GM10248 (cell line): Measurements from ENCODE around the gene NYAP2.

Source experiments
- CTCF ChIA-PET: fragments of 300-600 bp; sonication (Branson Sonifier 250); formaldehyde crosslinking; extraction: SDS; loops from one replicate; lab custom pipeline; 2021; ENCODE audit warnings: antibody characterized with exemption; lab: Yijun Ruan, JAX
- POLR2A ChIA-PET: fragments of 350-650 bp; sonication (Branson Sonifier 250); formaldehyde crosslinking; extraction: SDS; loops from one replicate; lab custom pipeline; 2020; ENCODE audit warnings: antibody characterized with exemption; lab: Yijun Ruan, JAX
- DNase-seq: peaks from one replicate; pipeline ENCODE4 v3.0.0; 2012; ENCODE audit errors: extremely low spot score
- TF ChIP-seq, protein P1 (sequence below): IDR thresholded peaks from 2 replicates; pipeline ENCODE4 v1.5.1; 2012; ENCODE audit warnings: mild to moderate bottlenecking, low read depth; ENCODE audit errors: extremely low read depth, missing control alignments, control extremely low read depth

Gene NYAP2

DNA sequence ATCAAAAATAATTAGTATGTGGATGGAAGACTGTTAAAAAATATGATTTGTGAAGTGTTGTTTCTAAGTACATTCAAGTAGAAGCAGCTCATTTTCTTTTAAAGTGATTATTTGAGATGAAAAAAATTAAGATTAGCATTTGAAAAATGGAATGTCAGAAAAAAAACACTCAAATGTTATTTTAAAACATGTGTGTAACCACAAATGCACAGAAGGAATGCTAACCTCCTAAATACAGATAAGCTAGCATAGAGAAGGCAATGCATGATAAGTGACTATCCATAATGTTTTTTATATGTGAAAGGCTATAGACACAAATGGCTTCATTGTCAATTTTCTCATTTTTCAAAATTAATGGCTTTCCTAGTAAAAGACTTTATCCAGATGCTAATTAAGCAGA lies 198.9 kb downstream of the NYAP2 start:
- ChIA-PET CTCF (no interaction called here), POLR2A (no interaction called here)
- DNase-seq = no peak
- TF ChIP-seq, protein P1, sequence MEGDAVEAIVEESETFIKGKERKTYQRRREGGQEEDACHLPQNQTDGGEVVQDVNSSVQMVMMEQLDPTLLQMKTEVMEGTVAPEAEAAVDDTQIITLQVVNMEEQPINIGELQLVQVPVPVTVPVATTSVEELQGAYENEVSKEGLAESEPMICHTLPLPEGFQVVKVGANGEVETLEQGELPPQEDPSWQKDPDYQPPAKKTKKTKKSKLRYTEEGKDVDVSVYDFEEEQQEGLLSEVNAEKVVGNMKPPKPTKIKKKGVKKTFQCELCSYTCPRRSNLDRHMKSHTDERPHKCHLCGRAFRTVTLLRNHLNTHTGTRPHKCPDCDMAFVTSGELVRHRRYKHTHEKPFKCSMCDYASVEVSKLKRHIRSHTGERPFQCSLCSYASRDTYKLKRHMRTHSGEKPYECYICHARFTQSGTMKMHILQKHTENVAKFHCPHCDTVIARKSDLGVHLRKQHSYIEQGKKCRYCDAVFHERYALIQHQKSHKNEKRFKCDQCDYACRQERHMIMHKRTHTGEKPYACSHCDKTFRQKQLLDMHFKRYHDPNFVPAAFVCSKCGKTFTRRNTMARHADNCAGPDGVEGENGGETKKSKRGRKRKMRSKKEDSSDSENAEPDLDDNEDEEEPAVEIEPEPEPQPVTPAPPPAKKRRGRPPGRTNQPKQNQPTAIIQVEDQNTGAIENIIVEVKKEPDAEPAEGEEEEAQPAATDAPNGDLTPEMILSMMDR = no peak

DNA sequence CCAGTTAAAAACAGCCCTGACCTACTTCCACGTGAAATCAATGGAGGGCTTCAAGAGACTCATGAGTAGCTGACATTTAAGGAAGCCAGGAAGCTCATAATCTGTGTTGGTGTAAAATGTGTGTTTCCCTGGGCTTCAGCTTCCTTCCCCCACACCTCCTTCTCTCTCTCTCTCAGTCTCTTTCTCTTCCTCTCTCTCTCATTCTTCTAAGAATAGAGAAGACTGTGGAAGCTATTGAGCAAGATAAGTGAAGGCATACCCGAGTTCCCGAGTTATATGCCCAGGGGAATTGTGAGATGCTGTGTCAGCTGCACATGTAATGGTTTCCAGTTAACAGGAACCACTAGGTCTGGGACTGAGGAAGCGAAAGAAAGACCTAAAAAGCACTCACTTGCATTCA lies 199.4 kb downstream of the NYAP2 start:
- ChIA-PET POLR2A (no interaction called here), CTCF (no interaction called here)
- TF ChIP-seq, protein P1 = no peak
- no peak for DNase-seq

- no peak for DNase-seq
- TF ChIP-seq, protein P1 = no peak
- ChIA-PET CTCF (no interaction called here), POLR2A (no interaction called here)
Observed at GRCh38 chr2:225599856-225600255, 200.3 kb downstream of the NYAP2 start.

DNA sequence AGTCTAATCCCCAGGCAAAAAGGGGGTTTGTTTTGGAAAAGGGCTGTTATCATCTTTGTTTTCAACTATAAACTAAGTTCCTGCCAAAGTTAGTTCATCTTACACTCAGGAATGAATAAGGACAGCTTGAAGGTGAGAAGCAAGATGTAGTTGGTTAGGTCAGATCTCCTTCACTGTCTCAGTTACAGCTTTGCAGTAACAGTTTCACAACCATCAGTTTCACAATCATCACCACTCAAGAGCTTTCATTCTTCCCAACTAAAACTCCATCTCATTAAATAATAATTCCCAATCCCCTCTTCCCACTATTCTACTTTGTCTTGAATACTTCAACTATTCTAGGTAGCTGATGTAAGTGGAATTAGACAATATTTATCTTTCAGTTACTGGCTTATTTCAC lies 200.9 kb downstream of the NYAP2 start:
- ChIA-PET POLR2A (no interaction called here), CTCF (no interaction called here)
- DNase-seq = no peak
- TF ChIP-seq, protein P1 = no peak

GRCh38 chr2:225600865-225601264 lies 201.4 kb downstream of the NYAP2 start:
- TF ChIP-seq, protein P1 = no peak
- ChIA-PET POLR2A (no interaction called here), CTCF (no interaction called here)
- DNase-seq = no peak

DNA sequence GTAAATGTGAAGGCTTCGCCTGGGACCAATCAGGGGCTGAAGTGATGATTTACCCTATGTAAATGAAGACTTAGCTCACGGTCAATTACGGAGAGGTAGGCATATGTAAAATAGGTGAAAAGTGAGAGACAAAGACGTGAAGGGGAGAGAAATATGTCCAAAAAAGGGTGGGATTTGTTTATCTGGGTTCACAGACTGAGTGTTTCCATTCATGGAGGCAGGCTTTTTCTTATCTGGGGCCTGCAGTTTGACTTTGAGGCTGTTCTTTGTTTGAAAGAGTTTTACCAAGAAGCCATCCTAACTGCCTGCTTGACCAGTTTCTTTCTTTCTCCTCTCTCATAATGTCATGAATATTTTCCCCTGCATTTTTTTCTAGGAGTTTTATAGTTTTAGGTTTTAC lies 202.7 kb downstream of the NYAP2 start:
- DNase-seq = no peak
- TF ChIP-seq, protein P1 = no peak
- POLR2A ChIA-PET = no interaction called here
- CTCF ChIA-PET = interaction anchor here (0.9 kb wide), 1 partner anchor 13 kb away, joined by 3 read pairs; no protein-coding TSS in a partner anchor

- ChIA-PET POLR2A (no interaction called here), CTCF (no interaction called here)
- TF ChIP-seq, protein P1 = no peak
Observed at GRCh38 chr2:225608136-225608535, 208.6 kb downstream of the NYAP2 start.

More at GRCh38 chr2:225608136-225608535, 208.6 kb downstream of the NYAP2 start:
- no peak for DNase-seq
